Tibial nerve (tissue), 4 donors: ENCODE results near the gene LPIN1.

Experiments
- EP300 ChIP-seq, 2 donors: sonication (generic); formaldehyde crosslinking; IDR thresholded peaks; one replicate each; pipeline ENCODE4 v1.6.1; 2017; ENCODE audit warnings: antibody characterized with exemption in 2 of 2, mild to moderate bottlenecking in 1 of 2
- POLR2A ChIP-seq, 2 donors: fragments of 450-650 bp; IDR thresholded peaks; one replicate each; pipeline ENCODE4 v1.6.1; 2017; ENCODE audit warnings: antibody characterized with exemption in 2 of 2, mild to moderate bottlenecking in 2 of 2, moderate library complexity in 2 of 2
- TF ChIP-seq, protein P1 (sequence below), 5 experiments: fragments of 200-600 bp in 3 of 5; fragments of 450-650 bp in 2 of 5; sonication (generic) in 3 of 5; IDR thresholded peaks; one replicate each; pipeline ENCODE4 v1.5.1; 2016 to 2019; ENCODE audit warnings: antibody characterized with exemption in 5 of 5, mild to moderate bottlenecking in 3 of 5, moderate library complexity in 2 of 5

DNA sequence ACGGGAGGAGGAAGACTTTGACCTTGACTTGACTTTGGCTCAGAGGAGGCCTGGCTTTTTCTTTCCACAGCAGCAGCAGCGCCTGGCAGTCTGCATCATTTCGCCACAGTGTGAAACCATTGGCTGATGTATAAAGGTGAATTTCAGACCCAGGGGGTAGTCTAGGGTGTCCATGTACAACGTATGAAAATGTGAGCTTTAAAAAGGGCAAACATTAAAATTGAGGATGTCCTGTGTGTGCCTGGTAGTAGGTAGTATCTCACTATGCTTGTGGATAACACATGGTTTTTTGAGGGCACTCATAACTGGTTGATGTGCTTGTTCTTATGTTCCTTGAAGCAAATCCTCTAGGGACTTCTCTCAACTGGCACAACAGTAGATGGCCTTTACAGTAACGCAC lies 86.1 kb downstream of the LPIN1 start:
- TF ChIP-seq, protein P1, sequence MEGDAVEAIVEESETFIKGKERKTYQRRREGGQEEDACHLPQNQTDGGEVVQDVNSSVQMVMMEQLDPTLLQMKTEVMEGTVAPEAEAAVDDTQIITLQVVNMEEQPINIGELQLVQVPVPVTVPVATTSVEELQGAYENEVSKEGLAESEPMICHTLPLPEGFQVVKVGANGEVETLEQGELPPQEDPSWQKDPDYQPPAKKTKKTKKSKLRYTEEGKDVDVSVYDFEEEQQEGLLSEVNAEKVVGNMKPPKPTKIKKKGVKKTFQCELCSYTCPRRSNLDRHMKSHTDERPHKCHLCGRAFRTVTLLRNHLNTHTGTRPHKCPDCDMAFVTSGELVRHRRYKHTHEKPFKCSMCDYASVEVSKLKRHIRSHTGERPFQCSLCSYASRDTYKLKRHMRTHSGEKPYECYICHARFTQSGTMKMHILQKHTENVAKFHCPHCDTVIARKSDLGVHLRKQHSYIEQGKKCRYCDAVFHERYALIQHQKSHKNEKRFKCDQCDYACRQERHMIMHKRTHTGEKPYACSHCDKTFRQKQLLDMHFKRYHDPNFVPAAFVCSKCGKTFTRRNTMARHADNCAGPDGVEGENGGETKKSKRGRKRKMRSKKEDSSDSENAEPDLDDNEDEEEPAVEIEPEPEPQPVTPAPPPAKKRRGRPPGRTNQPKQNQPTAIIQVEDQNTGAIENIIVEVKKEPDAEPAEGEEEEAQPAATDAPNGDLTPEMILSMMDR (IDR thresholded peaks at IDR 0.05), result no peak
- TF ChIP-seq POLR2A (IDR thresholded peaks at IDR 0.05) (no peak), EP300 (IDR thresholded peaks at IDR 0.05) (no peak)
